ENCODE data around the gene LTC4S.
"Not testable (repeated sequence)": the region's sequence is repeated elsewhere in the genome, so short reads cannot be mapped to it uniquely, and the experiment has no call there.

LTC4S gene

DNA sequence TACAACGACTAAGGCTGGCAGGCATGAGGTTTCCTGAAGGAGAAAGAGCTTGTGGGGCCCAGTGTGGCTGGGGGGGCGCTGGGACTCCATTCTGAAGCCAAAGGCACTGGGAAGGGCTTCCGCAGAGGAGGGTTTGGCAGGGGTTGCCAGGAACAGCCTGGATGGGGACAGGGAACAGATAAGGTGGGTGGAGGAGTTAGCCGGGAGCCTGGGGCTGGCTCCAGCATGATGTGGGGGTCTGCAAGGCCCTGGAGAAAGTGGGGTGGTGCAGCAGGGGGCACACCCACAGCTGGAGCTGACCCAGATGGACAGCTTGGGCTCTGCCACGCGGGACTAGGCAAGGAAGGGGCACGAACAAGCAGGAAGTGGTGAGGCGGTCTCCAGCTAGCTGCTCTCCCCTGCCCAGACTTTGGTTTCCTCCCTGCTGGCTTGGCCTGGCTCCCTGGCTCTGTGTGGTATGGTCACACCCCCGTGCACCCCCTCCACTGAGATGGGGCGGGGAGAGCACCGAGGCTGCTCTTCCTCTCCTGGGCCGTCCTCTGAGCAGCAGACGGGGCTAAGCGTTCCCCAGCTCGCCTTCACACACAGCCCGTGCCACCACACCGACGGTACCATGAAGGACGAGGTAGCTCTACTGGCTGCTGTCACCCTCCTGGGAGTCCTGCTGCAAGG is at the start of gene LTC4S:
Gene LTC4S (plus strand): TSS at position 519 of the 672 bp plus-strand sequence. CDS start 95 bp downstream, at position 614.
- DNase-seq (ENCODE audit: low read depth in 2 of 2): no peak

DNA sequence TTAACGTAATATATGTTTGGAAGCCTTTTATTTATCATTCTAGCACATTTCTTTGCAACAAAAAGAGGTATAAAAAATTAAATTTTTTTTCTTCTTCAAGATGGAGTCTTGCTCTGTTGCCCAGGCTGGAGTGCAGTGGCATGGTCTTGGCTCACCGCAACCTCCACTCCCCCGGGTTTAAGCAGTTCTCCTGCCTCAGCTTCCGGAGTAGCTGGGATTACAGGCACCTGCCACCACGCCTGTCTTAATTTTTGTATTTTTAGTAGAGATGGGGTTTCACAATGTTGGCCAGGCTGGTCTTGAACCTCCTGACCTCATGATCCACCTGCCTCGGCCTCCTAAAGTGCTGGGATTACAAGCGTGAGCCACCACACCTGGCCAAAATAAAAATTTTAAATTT is 49.7 kb upstream of the LTC4S start:
- DNase-seq (ENCODE audit: low read depth in 2 of 2): not testable (repeated sequence)

DNA sequence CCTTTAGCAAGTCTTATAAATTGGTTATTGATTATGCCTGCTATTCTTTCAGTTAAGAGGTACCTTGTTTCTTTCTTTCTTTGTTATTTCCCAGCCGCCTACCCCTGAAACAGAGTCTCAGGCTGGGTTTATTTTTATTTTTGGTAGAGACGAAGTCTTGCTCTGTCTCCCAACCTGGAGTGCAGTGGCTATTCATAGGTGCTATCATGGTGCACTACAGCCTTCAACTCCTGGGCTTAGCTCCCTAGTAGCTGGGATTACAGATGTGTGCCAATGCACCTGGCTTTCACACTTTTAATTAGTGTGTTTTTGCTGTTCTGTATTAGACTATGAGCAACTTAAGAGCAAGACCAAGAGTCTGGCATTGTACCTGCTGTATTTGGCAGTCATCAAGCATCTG is 46.9 kb upstream of the LTC4S start:
- DNase-seq (ENCODE audit: low read depth in 2 of 2): no peak

GRCh38 chr5:179747811-179748210 is 46.0 kb upstream of the LTC4S start:
- no peak for DNase-seq (ENCODE audit: low read depth in 2 of 2)

- DNase-seq (ENCODE audit: low read depth in 2 of 2): no peak
Measured at GRCh38 chr5:179749857-179750508, 43.8 kb upstream of the LTC4S start.

GRCh38 chr5:179753971-179754370 is 39.8 kb upstream of the LTC4S start:
- DNase-seq (ENCODE audit: low read depth in 2 of 2): no peak

DNA sequence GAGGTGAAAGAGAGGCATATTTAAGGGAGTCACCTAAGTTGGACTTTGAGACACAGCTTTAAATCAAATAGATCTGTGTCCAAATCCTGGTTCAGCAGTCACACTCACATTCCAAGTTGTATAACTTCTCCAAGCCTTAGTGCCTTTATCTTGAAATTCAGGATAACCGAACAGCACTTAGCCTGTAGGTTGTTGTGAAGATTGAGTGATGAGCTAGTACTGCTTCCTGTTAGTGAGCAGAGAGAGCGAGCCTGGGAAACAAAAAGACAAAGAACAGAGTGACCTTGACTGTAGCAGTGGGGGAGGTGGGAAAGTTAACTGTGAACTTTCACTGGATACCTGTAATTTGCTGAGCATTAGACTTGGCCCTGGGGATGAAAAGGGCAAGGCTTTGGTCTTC is 38.8 kb upstream of the LTC4S start:
- no peak for DNase-seq (ENCODE audit: low read depth in 2 of 2)

DNA sequence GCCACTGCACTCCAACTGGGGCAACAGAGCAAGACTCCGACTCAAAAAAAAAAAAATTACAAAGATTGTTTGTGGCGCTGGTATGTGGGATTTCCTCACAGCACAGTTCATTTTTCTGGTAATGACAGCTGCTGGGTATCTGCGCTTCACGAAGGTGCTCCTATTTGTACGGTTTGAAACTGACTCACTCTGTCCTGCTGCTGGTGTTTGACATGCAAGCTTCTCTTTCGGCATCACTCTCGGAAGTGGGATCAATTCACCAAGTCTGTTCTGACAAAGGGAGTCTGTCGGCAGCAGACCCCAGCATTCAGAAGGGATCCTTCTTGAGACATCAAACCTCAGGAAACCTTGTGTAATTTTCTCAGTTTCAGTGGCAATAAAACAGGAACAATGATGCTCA is 34.8 kb upstream of the LTC4S start:
- DNase-seq (ENCODE audit: low read depth in 2 of 2): no peak

GRCh38 chr5:179759581-179760551 is 33.9 kb upstream of the LTC4S start:
- DNase-seq (ENCODE audit: low read depth in 2 of 2): peak; percentile 5 to 13

DNA sequence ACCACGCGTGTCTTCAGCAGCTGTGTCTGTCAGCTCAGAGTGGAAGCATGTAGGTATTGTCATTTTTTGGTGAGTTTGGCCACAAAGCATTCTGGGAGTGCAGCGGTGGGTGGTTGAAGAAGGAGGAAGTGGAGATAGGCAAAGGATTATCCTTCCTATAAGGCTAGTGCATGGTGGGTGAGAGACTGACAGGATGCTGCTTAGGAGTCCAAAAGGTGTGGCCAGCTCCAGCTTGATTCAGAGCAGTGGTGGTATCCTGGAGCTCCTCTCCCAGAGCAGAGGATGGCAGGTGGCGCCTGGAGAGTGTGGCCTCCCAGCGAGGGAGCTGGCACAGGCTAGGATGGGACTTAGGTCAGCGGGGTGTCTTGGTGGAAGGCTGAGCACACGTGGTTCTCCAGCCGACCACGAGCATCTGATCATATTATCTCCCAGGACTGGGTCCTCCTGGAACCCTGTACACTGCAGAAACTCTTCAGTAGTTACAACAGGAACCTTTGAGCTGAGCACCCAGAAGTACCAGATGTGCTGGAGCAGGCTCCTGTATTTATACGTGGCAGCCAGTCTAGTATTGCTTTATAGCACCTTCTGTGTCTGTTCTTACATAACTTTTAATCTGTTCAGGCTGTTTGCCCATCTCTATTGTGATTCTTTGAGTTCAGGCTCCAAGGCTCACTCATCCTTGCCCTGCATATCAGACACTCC is 31.6 kb upstream of the LTC4S start:
- no peak for DNase-seq (ENCODE audit: low read depth in 2 of 2)

DNA sequence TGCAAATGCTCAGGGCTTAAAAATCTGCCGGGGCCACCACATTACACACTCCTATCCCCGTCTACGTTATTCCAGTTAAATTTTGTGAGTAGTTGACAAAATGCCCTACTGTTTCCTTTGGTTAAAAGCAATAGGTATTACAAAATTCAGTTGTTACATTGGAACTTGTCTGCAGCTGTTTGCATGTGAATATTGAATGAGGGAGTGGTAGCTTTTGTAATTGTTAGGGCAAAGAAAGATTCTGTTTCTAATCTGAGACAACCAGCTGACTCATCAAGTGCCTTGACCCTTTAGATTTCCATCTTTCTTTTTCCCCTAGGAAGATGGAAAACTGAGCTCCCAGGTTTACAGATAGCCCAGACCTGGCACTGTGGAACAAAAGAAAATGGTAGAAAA is 31.0 kb upstream of the LTC4S start:
- DNase-seq (ENCODE audit: low read depth in 2 of 2): no peak

DNA sequence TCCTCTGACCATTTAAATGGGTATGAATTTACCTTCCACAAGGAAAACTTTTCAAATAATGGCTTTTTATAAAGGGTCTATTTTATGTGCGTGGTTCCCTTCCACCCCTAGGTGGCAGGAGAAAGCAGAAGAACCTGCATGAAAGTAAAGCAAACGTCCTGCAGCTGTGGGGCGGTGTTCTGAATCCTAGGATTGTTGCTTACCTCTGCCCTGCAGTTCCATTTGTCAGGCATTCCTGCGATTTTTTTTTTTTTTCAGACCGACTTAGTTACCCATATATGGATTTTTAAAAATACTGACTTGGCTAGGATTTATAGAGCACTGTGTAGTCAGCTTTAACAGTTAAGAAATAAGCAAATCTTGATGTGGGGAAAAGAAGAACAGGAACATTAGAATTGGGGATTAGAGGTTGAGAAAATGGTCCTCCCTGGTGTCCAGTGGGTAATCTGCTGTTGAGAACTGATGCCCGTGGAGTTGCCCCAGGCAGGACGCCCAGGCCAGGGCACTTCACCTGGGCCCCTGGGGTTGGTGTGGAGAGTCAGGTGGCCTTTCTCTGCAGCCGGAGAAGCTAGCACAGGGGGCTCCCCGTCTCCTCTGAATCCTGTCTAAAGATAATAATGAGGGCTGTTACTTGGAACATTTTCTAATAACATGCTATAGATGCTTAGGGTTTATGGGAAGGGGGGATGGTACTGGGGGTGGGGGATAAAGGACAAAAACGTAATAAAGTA is 30.4 kb upstream of the LTC4S start:
- peak; percentile 12 to 31 for DNase-seq (ENCODE audit: low read depth in 2 of 2)

GRCh38 chr5:179764056-179764455 is 29.7 kb upstream of the LTC4S start:
- DNase-seq (ENCODE audit: low read depth in 2 of 2): no peak

DNA sequence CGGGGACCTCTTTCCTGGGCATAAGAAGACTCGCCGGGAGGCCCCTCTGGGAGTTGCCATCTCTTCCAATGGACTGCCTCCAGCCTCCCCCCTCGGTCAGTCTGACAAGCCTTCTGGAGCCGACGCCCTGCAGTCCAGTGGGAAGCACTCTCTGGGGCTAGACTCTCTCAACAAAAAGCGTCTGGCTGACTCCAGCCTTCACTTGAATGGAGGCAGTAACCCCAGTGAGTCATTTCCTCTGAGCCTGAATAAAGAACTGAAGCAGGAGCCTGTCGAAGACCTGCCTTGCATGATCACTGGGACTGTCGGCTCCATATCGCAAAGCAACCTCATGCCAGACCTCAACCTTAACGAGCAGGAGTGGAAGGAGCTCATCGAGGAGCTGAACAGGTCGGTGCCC is 28.4 kb upstream of the LTC4S start:
- DNase-seq (ENCODE audit: low read depth in 2 of 2): no peak

DNA sequence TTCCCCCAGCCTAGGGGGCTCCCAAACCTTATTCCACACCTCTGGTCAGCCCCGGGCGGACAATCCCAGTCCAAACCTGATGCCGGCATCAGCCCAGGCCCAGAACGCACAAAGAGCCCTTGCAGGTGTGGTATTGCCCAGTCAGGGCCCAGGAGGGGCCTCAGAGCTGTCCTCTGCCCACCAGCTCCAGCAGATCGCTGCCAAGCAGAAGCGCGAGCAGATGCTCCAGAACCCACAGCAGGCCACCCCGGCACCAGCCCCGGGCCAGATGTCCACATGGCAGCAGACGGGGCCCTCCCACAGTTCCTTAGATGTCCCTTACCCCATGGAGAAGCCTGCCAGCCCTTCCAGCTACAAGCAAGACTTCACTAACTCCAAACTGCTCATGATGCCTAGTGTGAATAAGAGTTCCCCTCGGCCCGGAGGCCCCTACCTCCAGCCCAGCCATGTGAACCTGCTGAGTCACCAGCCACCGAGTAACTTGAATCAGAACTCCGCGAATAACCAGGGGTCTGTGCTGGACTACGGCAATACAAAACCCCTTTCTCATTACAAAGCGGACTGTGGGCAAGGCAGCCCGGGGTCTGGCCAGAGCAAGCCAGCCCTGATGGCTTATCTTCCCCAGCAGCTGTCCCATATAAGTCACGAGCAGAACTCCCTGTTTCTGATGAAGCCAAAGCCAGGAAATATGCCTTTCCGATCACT is 27.6 kb upstream of the LTC4S start:
- DNase-seq (ENCODE audit: low read depth in 2 of 2): no peak

DNA sequence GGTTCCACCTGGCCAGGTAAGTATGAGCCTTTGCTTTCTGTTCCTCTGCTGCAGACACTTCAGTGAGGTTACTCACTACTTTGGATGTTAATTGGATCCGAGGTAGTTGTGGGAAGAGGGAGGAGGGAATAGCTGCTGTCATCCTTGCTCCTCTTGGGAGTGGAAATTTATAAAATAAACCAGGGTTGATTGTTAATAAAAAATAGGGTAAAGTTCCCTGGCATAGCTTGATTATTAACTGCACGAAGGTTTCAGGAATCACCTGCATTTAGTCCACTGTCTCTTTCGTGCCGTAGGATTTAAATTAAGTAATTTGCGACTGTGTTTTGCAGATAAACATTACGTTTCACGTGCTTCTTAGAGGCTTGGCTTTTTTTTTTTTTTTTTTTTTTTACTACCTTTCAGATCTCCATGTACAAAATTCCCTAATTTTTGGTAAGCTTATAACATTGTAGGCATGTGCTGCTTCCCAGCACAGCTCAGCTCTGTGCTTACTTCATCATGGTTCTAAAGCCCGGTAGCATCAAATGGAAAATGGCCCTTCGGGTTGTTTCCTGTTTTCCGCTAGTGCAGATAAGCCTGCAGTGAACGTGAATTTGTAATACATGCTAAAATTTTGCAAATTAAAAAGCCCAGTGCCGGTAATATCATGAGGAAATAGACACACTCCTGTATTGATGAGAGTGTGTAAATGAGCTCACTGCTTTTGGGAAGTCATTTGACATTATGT is 26.9 kb upstream of the LTC4S start:
- DNase-seq (ENCODE audit: low read depth in 2 of 2): no peak

DNA sequence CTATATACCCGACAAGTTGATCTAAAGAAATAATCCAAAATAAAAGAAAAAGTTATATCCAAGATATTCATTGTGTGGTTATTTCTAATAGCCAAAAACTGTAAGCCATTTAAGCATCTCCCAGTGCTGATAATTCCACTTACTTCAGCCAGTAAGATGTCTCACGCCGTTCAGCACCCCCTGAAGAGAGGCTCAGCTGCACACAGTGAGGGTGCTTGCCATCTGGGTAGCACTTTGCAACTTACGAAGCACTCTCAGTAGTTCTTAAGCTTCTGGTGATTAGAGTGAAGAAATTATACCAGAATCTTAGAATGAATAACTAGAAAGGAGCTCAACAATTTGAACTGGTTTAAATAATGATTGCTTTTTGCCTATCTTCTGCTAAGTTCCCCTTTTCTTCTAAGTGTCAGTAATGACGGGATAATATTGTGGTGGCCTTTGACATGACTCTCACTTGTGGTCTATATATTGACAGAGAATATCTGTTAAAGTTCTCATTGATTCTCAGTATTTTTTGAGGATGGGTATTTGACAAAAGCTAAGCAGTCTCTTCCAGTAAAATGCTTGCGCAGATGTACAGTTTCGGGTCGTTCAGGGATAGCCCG is 26.2 kb upstream of the LTC4S start:
- no peak for DNase-seq (ENCODE audit: low read depth in 2 of 2)

- no peak for DNase-seq (ENCODE audit: low read depth in 2 of 2)
Measured at GRCh38 chr5:179768326-179769085, 25.3 kb upstream of the LTC4S start.

- DNase-seq (ENCODE audit: low read depth in 2 of 2): no peak
Measured at GRCh38 chr5:179769271-179769670, 24.5 kb upstream of the LTC4S start.
